Suppressor macrophage treated with lipopolysaccharide for 1 hour (primary cell): Measurements from ENCODE around the gene TRIO.
"Not testable (repeated sequence)": the region's sequence is repeated elsewhere in the genome, so short reads cannot be mapped to it uniquely, and the experiment has no call there.

Experiments used
- DNase-seq, 3 donors: peaks; one replicate each; pipeline ENCODE4 v3.0.0-alpha.2; 2020 to 2022

TRIO gene

GRCh38 chr5:14142827-14143545 is at the start of gene TRIO:
TSS of gene TRIO (plus strand) at chr5:14143342. CDS start at chr5:14143726, 384 bp downstream.
- peak; percentile 87 to 95 (median 93) for DNase-seq

GRCh38 chr5:14097380-14097779 is 45.8 kb upstream of the TRIO start:
- not testable (repeated sequence) for DNase-seq

DNA sequence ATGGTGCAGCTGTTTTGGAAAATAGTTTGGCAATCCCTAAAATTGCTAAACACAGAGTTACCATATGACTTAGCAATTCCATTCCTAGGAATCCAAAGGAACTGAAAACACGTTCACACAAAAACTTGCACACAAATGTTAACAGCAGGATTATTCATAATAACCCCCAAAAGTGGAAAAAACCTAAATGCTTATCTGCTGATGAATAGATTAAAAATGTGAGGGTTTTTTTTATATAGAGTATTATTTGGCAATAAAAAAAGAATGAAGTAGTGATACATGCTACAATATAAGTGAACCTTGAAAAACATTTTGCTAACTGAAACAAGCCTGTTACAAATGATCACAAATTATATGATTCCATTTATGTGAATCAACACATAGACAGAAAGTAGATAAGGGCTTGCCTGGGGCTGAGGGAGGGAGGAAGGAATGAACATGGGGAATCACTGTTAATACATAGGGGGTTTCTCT is 45.1 kb upstream of the TRIO start:
- DNase-seq: peak in 1 of 3 donors; percentile 27

GRCh38 chr5:14100281-14100680 is 42.9 kb upstream of the TRIO start:
- DNase-seq: no peak

DNA sequence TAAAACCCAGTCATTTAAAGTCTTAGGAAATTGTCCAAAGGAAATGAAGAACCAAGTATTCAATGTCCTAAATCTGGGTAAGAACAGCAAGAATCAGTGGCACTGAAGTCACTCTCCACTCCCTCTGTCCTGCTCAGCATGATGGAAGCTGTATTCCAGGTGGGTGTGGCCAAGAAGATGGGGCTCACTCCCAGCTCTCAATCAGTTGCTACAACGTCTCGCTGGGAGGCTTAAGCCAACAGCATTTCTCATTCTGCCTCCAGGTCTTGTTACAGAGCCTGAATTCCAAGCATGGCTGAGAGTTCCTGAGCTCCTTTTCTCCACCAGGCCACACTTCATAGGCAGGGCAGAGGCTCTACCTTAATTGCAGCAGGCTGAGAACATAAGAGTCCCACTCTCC is 41.2 kb upstream of the TRIO start:
- no peak for DNase-seq

DNA sequence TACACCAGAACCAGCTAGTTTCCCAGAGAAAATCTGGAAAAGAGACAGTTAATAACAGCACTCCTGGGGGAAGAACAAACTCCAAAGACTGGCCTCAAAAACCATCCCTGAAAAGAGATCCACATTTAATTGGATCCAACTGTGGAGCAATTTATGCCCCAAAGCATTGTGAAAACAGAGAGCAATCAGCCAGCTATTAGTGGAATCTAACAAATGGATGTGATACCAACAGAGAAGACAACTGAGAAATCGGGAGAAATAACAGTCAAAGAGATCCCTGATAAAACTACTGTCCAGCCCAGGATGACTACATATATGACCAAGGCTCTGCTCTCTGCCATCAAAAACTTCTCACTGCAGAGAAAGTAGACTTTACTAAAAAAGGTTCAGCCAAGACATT is 40.5 kb upstream of the TRIO start:
- DNase-seq: no peak

GRCh38 chr5:14105718-14106410 is 37.3 kb upstream of the TRIO start:
- peak in 1 of 3 donors; percentile 38 for DNase-seq

DNA sequence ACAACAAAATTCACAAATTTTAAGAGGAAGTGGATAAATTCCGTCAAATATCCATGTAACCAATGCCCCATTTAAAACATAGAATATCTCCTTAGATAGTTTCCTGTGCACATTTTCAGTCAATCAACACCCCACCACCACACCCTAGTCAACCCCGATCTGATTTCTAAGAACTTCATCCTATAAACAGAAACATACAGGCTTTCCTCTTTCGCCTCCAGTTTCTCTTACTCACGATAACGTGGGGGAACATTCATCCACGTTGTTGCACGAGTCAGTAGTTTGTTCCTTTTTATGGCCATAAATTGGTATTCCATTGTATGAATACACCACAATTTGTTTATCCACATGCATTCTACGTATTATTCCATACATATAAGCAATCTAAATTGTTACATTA is 35.6 kb upstream of the TRIO start:
- DNase-seq: peak; percentile 68 to 80 (median 77)

GRCh38 chr5:14108170-14108996 is 34.8 kb upstream of the TRIO start:
- DNase-seq: peak; percentile 79 to 82 (median 82)

- peak; percentile 51 to 67 (median 54) for DNase-seq
Measured at GRCh38 chr5:14109041-14109747, 33.9 kb upstream of the TRIO start.

GRCh38 chr5:14109771-14110170 is 33.4 kb upstream of the TRIO start:
- DNase-seq: no peak

GRCh38 chr5:14110196-14110595 is 32.9 kb upstream of the TRIO start:
- no peak for DNase-seq

GRCh38 chr5:14110680-14111079 is 32.5 kb upstream of the TRIO start:
- no peak for DNase-seq

DNA sequence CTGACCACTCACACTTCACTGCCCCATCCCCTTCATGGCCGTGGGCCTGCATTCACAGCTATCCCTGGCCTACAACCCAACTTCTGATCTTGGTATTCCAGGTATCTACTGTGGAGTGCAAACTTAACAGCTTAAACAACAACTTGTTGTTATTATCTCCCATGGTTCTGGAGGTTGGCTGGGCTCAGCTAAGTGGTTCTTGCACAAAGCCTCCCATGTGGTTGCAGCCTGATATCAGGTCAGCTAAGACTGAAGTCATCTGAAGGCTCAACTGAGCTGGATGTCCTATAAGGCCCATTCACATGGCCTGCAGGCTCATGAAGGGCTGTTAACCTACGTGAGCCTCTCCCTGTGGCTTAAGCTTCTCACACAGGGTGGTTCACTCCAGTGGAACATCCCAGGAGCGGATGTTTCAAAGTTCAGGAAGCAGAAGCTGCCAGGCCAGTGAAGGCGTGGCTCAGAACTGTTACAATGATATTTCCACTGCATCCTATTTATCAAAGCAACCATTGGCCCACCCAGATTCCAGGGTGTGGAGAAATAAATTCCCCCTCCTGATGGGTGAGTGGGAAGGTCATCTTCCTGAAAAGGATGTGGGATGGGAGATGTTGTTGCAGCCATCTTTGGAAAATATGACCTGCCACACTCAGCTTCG is 30.0 kb upstream of the TRIO start:
- DNase-seq: no peak

- DNase-seq: no peak
Measured at GRCh38 chr5:14114615-14115251, 28.4 kb upstream of the TRIO start.

DNA sequence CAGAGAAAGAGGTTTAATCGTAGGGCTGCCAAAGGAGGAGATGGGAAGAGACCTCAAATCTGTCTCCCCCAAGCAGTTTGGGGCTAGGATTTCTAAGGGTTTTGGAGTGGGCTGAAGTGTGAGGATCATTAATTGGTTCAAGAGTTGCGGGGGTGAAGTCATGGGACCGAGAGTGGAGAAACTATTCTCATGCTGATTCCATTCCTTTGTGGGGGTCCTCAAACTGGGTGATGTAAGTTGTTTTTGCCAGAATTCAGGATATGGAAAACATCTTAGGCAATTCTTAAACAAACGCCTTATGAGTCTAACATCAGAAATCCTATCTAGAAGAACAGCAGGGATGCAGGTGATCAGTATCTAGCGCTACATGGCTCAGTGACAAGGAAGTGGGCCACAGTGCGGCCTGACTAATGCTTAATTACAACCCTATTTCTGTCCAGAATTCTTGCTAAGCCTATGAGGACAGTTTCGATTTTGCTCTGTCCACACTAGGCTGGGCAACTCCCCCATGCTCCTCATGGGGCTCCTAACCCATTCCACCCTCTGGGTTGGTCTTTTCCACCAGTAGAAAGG is 27.7 kb upstream of the TRIO start:
- DNase-seq: no peak

GRCh38 chr5:14118551-14119320 is 24.4 kb upstream of the TRIO start:
- no peak for DNase-seq

DNA sequence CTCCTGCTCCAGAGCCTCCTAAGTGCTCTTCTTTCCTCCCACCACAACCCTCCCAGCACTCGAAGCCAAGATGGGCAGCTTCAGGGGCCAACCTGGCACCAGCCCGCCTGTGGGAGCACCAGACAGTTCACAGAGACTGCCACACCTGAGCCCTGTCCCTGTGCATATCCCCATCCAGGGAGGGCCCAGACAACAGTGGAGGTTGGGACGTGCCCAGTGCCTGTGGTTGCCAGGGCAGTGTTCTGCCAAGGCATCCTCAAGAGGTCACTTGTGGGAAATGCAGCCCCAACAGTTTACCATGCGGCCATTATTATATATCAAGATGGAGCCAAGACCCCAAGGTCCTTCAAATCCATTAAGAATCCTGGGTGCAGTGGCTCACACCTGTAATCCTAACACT is 23.0 kb upstream of the TRIO start:
- DNase-seq: no peak

- no peak for DNase-seq
Measured at GRCh38 chr5:14121552-14121951, 21.6 kb upstream of the TRIO start.

GRCh38 chr5:14122089-14122488 is 21.1 kb upstream of the TRIO start:
- no peak for DNase-seq

- no peak for DNase-seq
Measured at GRCh38 chr5:14123551-14123950, 19.6 kb upstream of the TRIO start.
